AG20443 (cell line): ENCODE results near the gene RFX3.

Source experiments
- DNase-seq: peaks from one replicate; pipeline ENCODE4 v3.0.0; 2012; ENCODE audit warnings: low spot score, mixed read lengths

The RFX3 gene

DNA sequence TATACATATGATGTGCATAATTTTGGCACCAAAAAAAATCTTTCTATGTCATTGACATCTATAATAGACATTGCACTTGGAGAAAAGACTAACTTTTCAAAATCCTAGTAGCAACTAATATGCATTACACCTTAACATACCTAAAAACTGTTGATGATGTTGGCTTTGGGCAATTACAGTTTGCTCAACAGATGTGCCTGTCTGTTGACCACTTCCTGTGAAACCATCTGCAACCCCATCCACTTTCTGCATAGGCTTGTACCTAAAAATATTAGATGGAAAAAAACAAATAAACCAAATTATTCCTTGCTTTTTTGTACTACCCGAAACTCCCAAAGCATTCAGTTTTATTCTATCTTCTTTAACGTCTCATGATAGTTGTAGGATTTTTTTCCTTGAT lies 248.6 kb downstream of the RFX3 start:
- no peak for DNase-seq

DNA sequence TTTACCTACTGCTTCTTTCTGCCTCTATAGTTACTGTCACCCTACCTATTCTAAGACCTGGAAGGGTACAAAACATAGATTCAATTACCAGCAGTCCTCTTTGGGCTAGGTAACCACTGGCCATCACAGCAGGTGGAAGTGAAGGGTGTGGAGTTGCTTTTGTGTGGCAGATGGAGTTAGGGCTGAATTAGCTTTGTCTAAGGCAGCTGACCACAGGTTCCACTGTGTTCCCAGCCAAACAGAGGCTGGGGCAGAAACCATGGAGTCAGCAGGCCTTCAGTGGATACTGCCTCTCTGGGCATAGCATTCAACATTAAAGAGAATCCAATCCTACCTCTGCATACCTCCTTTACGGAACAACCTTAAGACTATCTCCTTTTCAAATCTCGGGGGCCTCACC lies 254.2 kb downstream of the RFX3 start:
- no peak for DNase-seq

DNA sequence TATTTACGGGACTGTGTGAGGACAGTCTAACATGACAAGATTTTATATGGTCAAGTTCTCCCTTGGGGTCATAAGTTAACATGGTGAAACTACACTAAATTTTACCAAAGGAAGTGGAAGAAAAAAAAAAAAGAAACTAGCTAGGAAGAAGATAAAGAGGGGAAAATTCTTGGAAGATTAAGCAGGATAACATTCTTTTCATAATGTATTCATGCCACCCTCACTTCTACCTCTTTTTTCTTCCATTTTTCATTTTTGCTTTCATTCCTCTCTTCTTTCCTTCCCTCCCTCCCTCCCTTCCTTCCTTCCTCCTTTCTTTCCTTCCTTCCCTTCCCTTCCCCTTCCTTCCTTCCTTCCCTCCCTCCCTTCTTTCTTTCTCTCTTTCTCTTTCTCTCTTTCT lies 254.6 kb downstream of the RFX3 start:
- no peak for DNase-seq

DNA sequence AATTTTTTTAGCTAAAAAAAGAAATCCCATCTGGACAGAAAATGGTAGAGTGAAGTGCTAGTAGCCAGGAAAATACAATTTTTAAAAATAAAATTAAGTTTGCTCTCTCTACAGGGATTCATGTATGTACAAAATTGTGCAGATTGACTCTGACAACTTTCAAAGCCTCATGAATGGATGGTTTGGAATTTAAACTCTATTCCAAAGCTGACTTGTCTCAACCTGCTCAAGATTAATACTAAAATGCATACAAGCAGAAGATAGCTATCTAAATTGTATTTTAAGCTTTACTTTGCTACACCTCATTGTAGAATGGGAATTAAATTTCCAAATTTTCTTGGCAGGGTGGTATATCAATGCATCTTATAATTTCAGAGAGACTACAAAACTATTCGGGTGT lies 257.6 kb downstream of the RFX3 start:
- DNase-seq, result no peak

DNA sequence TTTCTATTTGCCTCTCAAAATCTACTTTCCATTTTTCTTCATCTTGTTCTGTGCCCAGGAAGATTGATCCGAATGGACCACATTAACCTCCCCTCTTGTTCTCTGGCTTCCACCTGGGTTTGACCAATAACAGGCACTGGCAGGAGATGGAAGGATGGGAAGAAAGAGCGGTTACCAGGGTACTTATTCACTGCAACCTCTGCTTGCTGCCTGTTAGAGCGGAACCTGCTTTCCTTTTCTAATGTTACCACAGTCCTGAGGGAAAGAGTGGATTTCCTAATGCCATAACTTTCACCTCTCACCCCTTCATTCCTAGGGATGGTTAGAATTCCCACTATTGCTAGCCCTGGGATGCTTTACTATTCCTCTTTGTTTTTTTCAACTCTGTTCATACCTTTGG lies 262.1 kb downstream of the RFX3 start:
- DNase-seq, result no peak

DNA sequence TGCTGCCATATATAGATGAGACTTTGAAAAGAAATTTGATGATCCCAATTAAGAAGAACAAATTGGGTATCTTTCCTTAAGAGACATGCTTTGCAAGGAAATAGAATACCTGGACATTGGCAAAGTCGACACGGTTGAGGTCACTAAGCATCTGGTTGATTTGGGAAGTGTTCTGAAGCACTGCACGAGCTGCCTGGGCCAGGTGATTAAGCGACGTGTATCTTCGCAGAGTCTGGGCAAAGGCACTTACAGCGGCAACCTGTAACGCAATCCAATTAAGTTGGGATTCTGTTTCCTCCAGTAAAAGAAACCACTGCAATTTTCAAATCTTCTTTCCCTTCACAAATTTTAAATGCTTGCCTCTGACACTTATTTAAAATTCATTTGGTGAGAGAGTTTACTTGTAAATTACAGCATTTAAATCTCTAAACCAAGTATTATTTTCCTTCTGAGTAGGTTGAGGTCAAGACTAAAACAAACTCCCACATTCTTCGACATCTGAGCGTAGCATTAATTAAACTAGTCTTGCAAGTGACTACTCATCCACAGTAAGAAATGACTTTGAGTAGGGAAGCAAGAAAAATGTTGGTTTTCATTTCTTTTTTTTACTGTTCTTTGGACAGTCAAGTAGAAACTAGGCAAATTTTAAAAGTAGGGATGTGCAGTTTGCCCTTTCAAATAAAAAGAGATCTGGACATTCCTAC lies 262.8 kb downstream of the RFX3 start:
- DNase-seq, result no peak

DNA sequence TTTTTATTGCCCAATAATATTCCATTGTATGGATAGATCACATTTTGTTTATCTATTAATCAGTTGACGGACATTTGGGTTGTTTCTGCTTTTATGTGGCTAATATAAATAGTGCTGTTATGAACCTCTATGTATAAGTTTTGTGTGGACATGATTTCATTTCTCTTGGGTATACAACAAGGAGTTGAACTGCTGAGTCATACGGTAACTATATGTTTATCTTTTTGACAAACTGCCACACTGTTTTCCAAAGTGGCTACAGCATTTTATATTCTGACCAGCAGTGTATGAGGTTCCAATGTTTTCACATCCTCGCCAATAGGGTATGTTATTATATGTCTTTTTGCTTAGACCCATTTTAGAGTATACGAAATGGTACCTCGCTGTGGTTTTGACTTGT lies 264.3 kb downstream of the RFX3 start:
- no peak for DNase-seq

DNA sequence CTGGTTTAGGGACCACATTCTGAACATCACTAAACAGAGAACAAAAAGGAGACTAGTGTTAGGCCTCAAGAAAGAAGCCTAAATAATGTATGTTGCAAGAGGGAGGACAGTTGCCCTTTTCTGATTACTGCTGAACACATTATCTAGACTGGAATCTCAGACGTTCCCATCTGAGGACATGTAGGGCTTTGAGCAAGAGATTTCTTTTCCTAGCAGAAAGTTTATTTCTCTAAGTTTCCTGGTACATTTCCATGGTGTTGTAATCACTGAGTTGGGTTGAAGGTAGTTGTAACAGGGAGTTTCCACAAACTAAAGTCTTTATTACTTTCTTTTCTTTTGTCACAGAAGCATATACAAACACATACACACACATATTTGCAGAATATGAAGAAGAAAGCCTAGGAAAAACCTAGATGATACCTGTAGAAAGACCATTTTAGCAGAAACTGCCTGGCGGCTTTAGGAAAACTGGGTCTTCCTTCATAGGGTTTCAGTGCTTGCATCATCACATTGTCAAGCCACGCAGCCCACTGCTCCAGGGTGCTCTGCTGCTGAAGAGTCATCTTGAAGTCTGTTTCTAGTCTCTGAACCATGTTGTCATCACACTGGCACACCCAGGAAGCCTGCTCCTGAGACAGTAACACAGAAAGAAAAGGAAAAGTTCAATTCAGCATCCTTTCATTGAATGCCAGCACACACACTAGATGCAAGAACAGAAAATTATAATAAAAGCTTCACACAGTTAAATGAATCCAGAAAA lies 269.1 kb downstream of the RFX3 start:
- DNase-seq, result no peak

DNA sequence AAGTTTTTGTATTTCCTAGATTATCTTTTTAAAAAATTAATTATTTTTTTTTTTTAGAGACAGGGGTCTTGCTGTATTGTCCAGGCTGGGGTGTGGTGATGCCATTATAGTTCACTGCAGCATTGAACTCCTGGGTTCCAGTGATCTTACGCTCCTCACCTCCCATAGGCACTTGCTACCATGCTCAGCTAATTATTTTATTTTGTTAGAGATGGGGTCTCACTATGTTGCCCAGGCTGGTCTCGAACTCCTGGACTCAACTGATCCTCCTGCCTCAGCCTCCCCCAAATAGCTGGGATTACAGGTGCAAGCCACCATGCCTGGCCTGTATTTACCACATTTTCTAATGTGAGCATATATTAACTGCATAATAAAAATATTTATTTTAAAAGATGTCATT lies 274.5 kb downstream of the RFX3 start:
- DNase-seq, result no peak

DNA sequence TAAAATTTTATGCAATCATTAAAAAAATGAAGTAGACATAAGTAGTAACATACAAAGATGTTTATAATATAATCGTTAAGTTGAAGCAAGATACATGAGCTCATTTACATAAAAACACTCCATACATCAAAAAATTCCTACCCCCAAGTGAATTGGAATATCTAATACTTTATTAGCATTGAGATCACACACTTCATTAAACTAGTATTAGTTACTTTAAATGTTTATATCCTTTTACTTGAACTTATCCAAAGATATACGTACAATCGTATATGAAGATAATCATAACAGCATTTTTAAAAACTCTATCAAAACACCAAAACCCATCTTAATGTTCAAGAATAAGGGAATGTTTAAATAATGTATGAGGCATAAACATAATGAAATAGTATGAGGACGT lies 275.1 kb downstream of the RFX3 start:
- no peak for DNase-seq

DNA sequence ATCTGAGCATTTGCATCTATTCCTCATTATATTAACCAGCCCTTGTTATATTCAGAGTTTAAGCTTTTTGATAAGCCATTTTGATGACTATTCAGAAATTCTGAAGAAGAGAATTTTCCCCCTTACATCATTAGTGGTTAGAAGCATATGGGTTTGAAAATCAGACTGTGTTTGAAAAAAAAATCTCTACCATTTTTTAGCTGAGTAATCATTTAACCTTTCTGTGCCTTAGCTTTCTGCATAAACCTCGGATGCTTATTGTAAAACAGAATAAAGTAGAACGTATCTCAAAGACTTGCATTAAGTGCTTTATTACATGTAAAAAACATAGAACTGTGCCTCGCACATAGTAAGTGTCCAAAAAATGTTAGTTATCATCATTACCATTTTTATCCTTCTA lies 278.6 kb downstream of the RFX3 start:
- DNase-seq, result no peak

DNA sequence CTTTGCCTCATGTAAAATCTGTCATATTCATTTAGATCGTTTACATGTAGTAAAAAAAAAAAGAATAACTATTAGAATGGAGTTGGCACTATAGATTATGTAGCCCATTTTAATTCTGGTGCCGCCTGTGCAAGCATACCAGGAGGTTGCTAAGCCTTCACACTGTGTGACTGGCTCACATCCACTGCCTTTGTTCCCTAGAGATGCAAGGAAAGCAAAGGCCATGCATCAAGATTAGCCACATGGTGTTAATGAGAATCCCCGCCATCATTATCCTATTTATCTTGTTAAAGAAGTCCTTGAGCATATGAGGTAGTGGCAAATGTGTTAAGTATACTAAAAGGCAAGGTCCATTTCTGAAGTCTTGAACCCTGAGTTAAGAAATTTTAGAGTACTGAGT lies 279.6 kb downstream of the RFX3 start:
- no peak for DNase-seq

DNA sequence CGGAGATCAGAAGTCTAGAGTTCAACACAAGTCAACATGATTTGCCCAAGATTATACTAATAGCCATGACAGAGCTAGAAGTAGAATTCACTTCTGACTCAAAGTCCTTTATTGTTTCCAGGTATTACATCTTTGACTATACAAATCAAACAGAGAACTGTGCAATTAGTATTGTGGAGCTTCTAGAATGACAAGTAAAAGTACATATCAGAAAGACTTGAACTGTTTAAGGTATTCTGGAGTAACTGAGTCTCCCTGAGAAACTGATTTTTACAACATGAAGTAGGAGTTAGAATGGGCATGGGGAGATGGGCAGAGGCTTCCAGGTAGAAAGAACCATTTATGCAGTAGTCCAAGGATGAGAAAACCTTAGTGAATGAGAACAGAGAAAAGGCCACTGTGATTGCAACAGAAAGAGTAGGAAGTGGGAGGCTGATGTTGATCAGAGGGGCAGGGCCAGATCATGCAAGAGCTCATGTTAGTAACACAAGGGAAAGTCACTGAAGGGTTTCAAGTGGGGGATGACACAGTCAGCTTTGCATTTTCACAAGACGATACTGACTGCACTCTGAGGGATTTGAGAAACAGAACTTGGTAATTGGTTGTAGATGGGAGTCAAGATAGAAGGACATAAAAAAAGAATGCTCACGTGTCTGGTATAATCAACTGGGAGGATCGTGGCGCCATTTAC lies 280.7 kb downstream of the RFX3 start:
- no peak for DNase-seq

DNA sequence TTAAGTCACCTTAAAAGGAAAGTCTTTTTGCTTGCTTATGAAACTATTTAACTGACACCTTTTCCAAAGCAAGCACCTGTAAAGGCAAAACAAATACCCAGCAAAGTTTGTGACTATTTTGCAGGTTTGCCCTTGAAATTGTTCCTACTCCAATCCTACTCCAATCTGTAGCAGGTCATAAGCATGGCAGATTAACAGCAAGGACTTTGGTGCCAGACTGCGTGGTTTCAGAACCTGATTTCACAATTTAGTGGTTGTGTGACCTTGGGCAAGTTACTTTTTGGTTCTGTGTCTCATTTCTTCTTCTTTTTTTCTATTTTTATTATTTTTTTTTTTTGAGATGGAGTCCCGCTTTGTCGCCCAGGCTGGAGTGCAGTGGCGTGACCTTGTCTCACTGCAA lies 282.1 kb downstream of the RFX3 start:
- no peak for DNase-seq

DNA sequence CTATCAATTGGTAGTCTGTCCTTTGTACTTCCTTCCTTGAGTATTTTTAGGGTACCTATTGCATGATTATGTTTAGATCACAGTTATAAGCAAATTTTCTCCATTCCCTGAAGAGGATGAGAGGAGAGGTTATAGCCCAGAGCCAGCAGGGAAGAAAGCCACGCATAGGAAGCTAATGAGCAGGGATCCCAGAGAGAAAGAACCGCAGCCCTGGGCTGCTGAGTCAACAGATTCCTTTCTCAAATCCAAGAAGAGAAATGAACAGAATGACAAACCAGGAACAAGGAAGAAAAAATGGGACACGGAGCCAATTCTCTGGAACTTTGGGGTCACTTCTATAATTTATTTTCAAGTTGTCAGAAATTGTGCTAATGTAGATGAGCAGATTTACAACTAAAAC lies 284.5 kb downstream of the RFX3 start:
- no peak for DNase-seq

DNA sequence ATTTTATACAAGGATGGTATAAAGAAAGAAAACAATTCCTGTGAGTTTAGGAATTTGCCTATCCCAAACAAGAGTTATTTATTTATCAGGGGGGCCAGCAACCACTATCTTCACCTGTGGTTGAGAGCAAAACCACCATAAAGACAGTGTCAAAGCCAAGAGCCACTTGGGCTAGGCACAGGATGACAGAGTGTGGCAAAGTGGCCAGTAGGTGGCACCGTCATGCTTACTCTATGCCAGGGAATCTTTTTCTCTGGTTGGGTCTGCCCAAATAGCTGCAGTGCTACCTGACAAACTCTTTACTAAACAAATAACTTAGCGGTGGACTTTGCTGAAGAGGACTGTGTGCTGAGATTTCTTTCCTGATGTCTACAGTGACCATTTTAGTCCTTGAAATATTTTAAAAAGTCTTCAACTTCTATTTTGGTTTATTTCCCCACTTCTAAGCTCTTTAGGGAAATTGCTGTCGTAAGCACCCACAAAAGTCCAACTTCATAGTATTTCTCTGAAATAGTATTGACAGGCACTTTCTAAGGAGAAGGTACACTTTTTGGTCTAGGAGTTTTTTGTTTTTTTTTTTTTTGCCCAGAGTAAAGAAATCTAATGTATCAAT lies 285.0 kb downstream of the RFX3 start:
- peak; percentile 72 for DNase-seq

DNA sequence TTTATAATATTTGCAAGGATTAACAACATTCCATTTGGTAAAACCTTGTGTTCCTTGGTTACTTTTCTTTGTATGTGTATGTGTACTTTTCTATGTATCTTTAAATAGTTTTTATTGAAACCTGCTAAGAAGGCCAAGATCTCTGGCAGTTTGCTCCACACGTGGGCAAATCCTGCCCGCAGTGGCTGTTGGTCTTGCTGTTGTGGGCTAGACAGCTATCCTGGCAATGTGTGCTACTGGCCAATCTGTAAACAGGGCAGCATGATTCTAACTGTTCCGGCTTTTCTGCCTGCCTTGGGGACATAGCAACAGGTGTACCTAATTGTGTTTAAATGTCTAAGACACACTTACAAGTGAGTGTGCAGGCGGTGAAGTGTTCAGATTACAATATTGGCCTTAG lies 286.6 kb downstream of the RFX3 start:
- no peak for DNase-seq

DNA sequence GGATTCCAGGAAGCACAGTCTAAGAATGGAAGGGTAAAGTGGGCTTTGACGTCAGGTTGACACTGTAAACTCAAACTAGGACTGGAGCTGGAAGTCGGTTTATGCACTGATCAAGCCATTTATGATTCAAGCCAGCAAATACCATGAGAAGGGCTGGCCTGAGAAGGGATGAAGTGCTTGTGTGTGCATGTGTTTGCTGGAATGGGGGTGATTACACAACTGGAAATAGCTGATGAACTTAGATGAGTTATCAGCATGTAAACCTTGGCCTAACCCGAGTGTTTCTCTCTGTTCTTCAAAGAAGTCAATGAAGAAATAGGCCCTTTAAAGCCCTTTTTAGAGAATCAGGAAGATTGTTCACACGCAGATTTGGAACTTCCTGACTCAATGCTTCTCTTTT lies 287.6 kb downstream of the RFX3 start:
- peak; percentile 14 for DNase-seq

DNA sequence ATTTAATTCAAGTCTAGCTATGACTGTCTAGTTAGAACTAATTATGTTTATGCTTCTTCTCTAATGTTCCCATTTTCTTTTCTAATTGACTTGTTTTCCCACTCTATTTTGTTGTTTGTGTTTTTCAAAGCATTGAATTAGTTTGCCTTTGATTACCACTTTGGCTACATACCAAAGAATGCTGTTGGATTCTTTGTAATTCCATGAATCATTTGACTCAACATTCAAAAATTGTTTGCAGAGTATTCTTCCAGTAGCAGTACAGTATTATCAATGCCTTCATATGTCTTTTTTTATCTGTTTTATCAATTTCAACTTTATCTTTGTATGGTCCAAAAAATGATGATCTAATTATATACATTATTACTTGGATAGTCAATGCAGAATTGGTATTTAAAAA lies 288.7 kb downstream of the RFX3 start:
- DNase-seq, result no peak

DNA sequence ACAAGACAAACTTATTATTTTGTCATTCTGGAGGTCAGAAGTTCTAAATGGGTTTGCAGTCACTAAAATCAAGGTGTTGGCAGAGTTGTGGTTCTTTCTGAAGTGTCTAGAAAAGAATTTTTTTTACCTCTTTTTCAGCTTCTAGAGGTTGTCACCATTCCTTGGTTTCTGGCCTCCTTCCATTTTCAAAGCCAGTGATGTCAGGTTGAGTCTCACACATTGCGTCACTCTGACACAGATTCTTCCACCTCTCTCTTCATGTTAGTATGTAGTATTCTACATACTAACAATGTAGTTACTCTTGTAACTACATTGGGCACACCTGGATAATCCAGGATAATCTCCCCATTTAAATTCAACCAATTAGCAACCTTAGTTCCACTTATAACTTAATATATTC lies 290.3 kb downstream of the RFX3 start:
- no peak for DNase-seq

DNA sequence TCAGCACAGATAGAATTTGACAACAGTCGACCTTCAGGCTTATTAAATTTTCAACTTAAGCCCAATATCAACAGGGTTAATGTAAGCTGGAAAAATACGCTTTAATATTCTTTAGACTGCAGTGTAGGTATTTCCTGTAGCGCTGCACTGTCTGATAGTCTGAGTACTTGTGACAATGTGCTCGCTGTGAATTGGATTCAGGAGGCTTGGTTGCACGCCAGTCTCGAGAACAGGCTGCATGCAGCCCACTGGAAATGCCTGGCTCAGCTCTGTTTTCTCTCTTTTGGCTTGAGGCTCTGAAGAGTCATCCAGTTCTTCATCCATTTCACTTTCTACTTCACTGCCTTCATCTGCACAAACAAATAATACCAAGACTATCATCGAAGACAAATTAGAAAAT lies 300.9 kb downstream of the RFX3 start:
- DNase-seq, result no peak

DNA sequence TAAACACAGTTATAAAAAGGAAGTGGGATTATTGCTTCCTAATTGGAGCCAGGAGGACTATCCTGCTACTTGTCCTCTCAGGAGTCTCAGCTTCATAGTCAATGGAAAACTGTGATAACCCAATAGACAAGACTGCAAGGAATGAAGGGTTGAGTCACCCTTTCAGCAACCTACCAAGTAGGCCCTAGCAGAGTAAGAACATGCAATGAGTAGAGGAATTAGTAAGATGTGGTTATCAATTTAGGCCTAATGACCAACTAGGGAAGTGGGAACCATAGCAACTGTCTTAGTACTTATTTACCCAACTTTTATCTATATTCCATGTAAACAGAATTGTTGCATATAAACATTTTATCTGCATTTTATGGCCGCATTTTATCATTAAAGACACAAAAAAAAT lies 310.1 kb downstream of the RFX3 start:
- DNase-seq, result no peak

DNA sequence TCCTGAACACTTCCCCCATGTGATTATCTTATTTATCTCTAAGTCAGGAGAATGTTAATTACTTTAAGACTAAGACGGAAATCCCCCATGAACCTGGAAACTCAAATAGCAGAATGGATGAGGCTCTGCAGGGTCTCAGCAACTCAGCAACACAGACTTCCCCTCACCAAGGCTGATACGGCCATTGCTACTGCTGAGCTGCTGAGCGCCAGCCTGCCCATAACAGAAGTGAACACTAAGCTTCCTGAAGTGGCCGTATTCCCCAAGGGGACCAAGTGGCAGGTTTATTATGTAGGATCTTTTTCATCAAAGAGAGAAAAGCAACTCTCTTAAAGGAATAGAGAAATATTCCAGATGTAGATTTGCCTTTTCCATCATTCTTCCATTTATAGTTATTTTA lies 311.1 kb downstream of the RFX3 start:
- DNase-seq, result no peak
